ENCODE data around the gene RNF220. TPM values are rescaled to one million over a fixed set of nuclear protein-coding genes. Genes with fewer than 3 reads are reported as not detected.

The RNF220 gene
- total and polyA plus RNA-seq, 9 donors, result 58.0 to 101 (median 64.7) TPM

DNA sequence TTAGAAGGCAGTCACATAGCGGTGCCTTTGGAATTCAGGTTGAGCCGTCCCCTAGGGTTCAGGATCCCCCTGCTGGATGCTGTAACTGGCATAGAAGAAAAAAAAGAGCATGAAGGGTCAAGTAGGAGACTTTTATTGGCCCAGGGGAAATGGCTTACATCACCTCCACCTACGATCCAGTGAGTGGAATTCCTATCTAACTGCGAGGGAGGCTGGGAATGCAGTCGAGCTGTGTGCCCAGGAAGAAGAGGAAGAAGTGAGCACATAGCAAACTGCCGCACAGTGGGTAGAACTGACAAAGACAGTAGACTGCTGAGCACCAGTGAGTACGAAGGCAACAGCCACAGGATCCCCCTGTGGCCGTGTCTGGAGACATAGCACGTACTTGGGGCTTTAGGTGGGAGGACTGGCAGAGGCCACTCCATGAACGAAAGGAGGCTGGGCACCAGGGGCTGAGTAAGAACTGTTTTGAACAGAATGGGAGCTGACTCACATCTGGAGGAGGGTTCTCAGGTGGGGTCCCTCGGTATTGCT lies 79.2 kb downstream of the RNF220 start:
- Histone ChIP-seq H3K36me3 (no peaks in the 10 kb centered on the region), H3K27ac (no peak overlapping the region), H3K4me1 (ENCODE audit: insufficient read depth) (no peaks in the 10 kb centered on the region), H3K9me3 (no peaks in the 10 kb centered on the region), H3K4me3 (no peak overlapping the region), H3K27me3 (no peaks in the 10 kb centered on the region)
- 50 to 58% (median 55%) methylated on average over 11 of the region's 11 CpGs for WGBS, 3 donors
- DNase-seq, result no peak
- intact Hi-C loops (cut with DNase I), result no loop called here
- no peak for TF ChIP-seq POLR2A (IDR thresholded peaks at IDR 0.05)
- TF ChIP-seq, protein P1, sequence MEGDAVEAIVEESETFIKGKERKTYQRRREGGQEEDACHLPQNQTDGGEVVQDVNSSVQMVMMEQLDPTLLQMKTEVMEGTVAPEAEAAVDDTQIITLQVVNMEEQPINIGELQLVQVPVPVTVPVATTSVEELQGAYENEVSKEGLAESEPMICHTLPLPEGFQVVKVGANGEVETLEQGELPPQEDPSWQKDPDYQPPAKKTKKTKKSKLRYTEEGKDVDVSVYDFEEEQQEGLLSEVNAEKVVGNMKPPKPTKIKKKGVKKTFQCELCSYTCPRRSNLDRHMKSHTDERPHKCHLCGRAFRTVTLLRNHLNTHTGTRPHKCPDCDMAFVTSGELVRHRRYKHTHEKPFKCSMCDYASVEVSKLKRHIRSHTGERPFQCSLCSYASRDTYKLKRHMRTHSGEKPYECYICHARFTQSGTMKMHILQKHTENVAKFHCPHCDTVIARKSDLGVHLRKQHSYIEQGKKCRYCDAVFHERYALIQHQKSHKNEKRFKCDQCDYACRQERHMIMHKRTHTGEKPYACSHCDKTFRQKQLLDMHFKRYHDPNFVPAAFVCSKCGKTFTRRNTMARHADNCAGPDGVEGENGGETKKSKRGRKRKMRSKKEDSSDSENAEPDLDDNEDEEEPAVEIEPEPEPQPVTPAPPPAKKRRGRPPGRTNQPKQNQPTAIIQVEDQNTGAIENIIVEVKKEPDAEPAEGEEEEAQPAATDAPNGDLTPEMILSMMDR (IDR thresholded peaks at IDR 0.05), result no peak
- TF ChIP-seq EP300 (IDR thresholded peaks at IDR 0.05), result no peak

DNA sequence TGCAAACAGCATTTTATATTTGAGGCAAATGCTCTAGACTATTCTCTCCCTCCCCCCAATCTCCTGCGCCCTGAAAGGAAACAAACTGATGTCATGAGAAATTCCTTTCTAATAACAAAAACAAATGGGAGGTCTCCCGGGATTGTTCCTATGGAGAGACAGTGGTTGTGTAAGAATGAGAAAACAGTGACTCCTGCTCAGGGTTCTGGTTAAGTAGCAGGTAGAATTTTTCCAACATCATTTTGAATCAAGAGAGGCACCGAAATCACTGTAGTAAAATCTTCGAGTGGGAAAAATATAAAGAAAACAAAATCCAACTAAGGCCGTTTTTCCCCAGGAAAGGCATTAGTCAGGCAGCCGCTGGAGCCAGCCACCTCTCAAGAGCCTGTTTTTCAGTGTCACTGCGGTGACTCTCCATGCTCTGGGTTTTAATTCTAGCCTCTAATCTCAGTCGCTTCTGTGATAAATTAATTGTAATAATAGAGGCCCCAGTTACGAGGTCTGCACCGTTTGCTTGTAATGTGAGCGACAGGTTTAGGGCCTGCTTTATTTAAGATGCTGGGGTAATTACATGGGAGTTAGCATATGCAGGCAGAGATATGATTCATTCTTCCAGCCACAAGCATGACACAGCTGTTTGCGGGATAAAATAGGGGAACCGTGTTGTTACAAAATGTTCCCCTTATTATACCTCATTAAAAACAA lies 80.3 kb downstream of the RNF220 start:
- no peak for TF ChIP-seq POLR2A (IDR thresholded peaks at IDR 0.05)
- TF ChIP-seq EP300 (IDR thresholded peaks at IDR 0.05), result no peak
- TF ChIP-seq, protein P1 (IDR thresholded peaks at IDR 0.05), result no peak

DNA sequence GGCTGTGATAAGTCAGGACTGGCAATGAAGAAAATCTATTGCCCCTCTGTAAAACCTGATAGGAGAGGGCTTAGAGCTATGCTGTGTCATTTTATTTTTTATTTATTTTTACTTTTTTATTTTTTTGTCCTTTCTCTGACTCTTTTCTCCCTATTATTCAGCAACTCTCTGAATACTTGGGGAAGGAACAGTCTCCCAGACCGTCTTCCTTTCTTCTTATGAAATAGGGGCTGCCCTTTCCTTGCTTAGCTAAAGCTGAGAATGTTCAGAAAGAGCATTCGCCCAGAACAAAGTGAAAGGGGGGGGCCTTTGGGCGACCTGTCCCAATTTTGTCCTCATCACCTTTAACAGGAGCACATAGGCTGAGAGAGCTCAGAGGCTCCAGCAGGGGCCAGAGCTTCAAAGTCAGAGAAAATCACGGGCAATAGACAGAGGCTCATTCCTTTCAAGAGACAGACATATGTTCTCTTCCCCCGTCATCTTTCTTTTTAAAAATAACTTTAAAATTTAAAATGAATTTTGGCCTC lies 80.9 kb downstream of the RNF220 start:
- WGBS, 3 donors, result 44 to 54% (median 52%) methylated on average over 5 of the region's 5 CpGs
- intact Hi-C loops (cut with DNase I), result no loop called here
- H3K27ac ChIP-seq, result no peak overlapping the region
- no peak for DNase-seq
- no peaks in the 10 kb centered on the region for H3K4me1 ChIP-seq (ENCODE audit: insufficient read depth)
- H3K4me3 ChIP-seq, result no peak overlapping the region
- H3K36me3 ChIP-seq, result no peaks in the 10 kb centered on the region
- no peaks in the 10 kb centered on the region for H3K9me3 ChIP-seq
- no peak for TF ChIP-seq EP300 (IDR thresholded peaks at IDR 0.05)
- no peak for TF ChIP-seq POLR2A (IDR thresholded peaks at IDR 0.05)
- TF ChIP-seq, protein P1 (IDR thresholded peaks at IDR 0.05), result no peak
- no peaks in the 10 kb centered on the region for H3K27me3 ChIP-seq

More for the DNA sequence above, 80.3 kb downstream of the RNF220 start:
- Histone ChIP-seq H3K36me3 (no peaks in the 10 kb centered on the region), H3K27ac (no peak overlapping the region), H3K9me3 (no peaks in the 10 kb centered on the region), H3K4me1 (ENCODE audit: insufficient read depth) (no peaks in the 10 kb centered on the region), H3K4me3 (no peak overlapping the region), H3K27me3 (no peaks in the 10 kb centered on the region)
- peak in 1 of 5 donors; percentile 25 for DNase-seq
- WGBS, 3 donors, result 21 to 29% (median 23%) methylated on average over 13 of the region's 13 CpGs
- intact Hi-C loops (cut with DNase I), result no loop called here

DNA sequence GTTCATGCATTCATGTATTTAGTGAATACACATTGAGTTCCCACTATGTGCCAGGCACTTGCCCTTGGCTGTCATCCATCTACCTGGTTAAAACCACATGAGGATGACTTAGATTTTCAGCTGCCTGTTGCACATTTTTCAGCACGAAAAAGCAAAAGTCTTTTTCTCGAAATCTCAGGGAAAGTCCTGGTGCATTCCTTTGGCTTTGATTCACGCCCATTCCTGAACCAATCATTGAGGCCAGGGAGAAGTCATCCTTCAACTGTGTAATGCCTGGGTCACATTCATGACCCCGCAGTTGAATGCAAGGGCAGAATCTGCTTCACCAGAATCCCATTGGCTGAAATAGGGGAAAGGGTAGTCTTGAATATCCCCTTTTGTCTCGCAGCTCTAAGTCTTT lies 84.4 kb downstream of the RNF220 start:
- Histone ChIP-seq H3K9me3 (no peaks in the 10 kb centered on the region), H3K4me1 (ENCODE audit: insufficient read depth) (no peaks in the 10 kb centered on the region), H3K4me3 (no peak overlapping the region), H3K27ac (no peak overlapping the region), H3K27me3 (no peaks in the 10 kb centered on the region), H3K36me3 (no peaks in the 10 kb centered on the region)
- intact Hi-C loops (cut with DNase I), result no loop called here
- DNase-seq, result no peak
- WGBS, 3 donors, result 28 to 57% (median 44%) methylated on average over 5 of the region's 5 CpGs
- TF ChIP-seq EP300 (IDR thresholded peaks at IDR 0.05) (no peak), POLR2A (IDR thresholded peaks at IDR 0.05) (no peak)
- TF ChIP-seq, protein P1 (IDR thresholded peaks at IDR 0.05), result no peak
